ENCODE measurements around the gene AK9. TPM values are rescaled to one million over a fixed set of nuclear protein-coding genes. Genes with fewer than 3 reads are reported as not detected.

AK9 gene
- total and polyA plus RNA-seq, 9 of the 15 experiments (the other 6 are each of a cell fraction or from before 2014, with no cell fraction given): 0.59 to 1.9 (median 1.2) TPM

GRCh38 chr6:109722564-109723254 lies 31.7 kb upstream of the AK9 start (continued):
- TF ChIP-seq RREB1 (CRISPR knock-in tag; IDR thresholded peaks at IDR 0.05): no peak
- no peak for TF ChIP-seq MAFF (IDR thresholded peaks at IDR 0.05; ENCODE audit: low read length)
- no peak for TF ChIP-seq KLF6 (CRISPR knock-in tag; IDR thresholded peaks at IDR 0.05; ENCODE audit: borderline replicate concordance)
- no peak for TF ChIP-seq U2AF2 (optimal IDR thresholded peaks at IDR 0.05; ENCODE audit: low read depth, low read length)
- no peak for TF ChIP-seq RBM14 (IDR thresholded peaks at IDR 0.05; ENCODE audit: borderline replicate concordance, insufficient read depth, low read depth, low read length)
- no peak for TF ChIP-seq FOXK1 (CRISPR knock-in tag; IDR thresholded peaks at IDR 0.05; ENCODE audit: borderline replicate concordance)
- TF ChIP-seq SNAPC5 (CRISPR knock-in tag; IDR thresholded peaks at IDR 0.05): no peak
- no peak for TF ChIP-seq ADNP (tag; IDR thresholded peaks at IDR 0.05)
- TF ChIP-seq TAF7 (tag; IDR thresholded peaks at IDR 0.05): no peak
- TF ChIP-seq KDM4B (IDR thresholded peaks at IDR 0.05; ENCODE audit: borderline replicate concordance in 2 of 2, low read depth in 1 of 2): no peak
- TF ChIP-seq PML (IDR thresholded peaks at IDR 0.05; ENCODE audit: low read length): no peak
- no peak for TF ChIP-seq ZNF57 (CRISPR knock-in tag; IDR thresholded peaks at IDR 0.05)
- TF ChIP-seq NR2F6 (CRISPR knock-in tag; IDR thresholded peaks at IDR 0.05): no peak
- no peak for TF ChIP-seq ZFP1 (CRISPR knock-in tag; IDR thresholded peaks at IDR 0.05)
- no peak for TF ChIP-seq KAT8 (IDR thresholded peaks at IDR 0.05; ENCODE audit: low read depth)

Data from K562 (cell line).